K562 (cell line): ENCODE measurements around the gene NODAL. TPM values are rescaled to one million over a fixed set of nuclear protein-coding genes. Genes with fewer than 3 reads are reported as not detected.

Source experiments
- CHD7 ChIP-seq: fragments of 200-600 bp; sonication (generic); IDR thresholded peaks from one replicate; pipeline ENCODE4 v1.6.1; 2012; ENCODE audit warnings: mild to moderate bottlenecking, low read depth, low read length, inconsistent platforms
- DEAF1 ChIP-seq: fragments of 450-650 bp; formaldehyde crosslinking; IDR thresholded peaks from 2 replicates; pipeline ENCODE4 v1.4.0; 2020; ENCODE audit warnings: mild to moderate bottlenecking, moderate library complexity
- DLX4 ChIP-seq: fragments of 250-450 bp; sonication (Bioruptor Pico); IDR thresholded peaks from 2 replicates; pipeline ENCODE4 v1.6.1; 2021; ENCODE audit warnings: mild to moderate bottlenecking
- FOXM1 ChIP-seq, 2 experiments: fragments of 450-650 bp in 1 of 2; sonication (generic) in 1 of 2; formaldehyde crosslinking in 1 of 2; IDR thresholded peaks; 2 replicates each; pipeline versions ENCODE4 v1.6.1 to v1.9.0; 2017 to 2022; ENCODE audit warnings: low read depth in 2 of 2, mild to moderate bottlenecking in 2 of 2, missing genetic modification reagents in 1 of 2, moderate library complexity in 1 of 2
- HLTF ChIP-seq: fragments of 450-650 bp; IDR thresholded peaks from 2 replicates; pipeline ENCODE4 v1.6.1; 2016
- KDM2B ChIP-seq: fragments of 250-450 bp; sonication (Bioruptor Pico); IDR thresholded peaks from 2 replicates; pipeline ENCODE4 v1.8.0; 2021; ENCODE audit warnings: mild to moderate bottlenecking, moderate library complexity
- RBM15 ChIP-seq: fragments of 200-400 bp; formaldehyde crosslinking; IDR thresholded peaks from 2 replicates; pipeline ENCODE4 v1.6.1; 2018; ENCODE audit warnings: mild to moderate bottlenecking, low read length, moderate library complexity; ENCODE audit not compliant: insufficient read depth
- SOX6 ChIP-seq: fragments of 450-650 bp; IDR thresholded peaks from 2 replicates; pipeline ENCODE4 v1.6.1; 2014; ENCODE audit warnings: mild to moderate bottlenecking
- XRCC3 ChIP-seq: fragments of 450-650 bp; IDR thresholded peaks from 2 replicates; pipeline ENCODE4 v1.6.1; 2017; ENCODE audit warnings: mild to moderate bottlenecking, moderate library complexity
- ZFX ChIP-seq: sonication (generic); formaldehyde crosslinking; IDR thresholded peaks from 2 replicates; pipeline ENCODE4 v1.8.0; 2022; ENCODE audit warnings: mild to moderate bottlenecking, missing genetic modification reagents, moderate library complexity
- ZNF253 ChIP-seq: fragments of 250-450 bp; sonication (Bioruptor Pico); conservative IDR thresholded peaks from 2 replicates; pipeline ENCODE4 v1.6.1; 2021; ENCODE audit warnings: mild to moderate bottlenecking
- ZNF311 ChIP-seq: fragments of 250-450 bp; sonication (Bioruptor Pico); IDR thresholded peaks from 2 replicates; pipeline ENCODE4 v1.4.0; 2020; ENCODE audit warnings: mild to moderate bottlenecking, moderate library complexity
- ZNF347 ChIP-seq: fragments of 450-650 bp; formaldehyde crosslinking; IDR thresholded peaks from 2 replicates; pipeline ENCODE4 v1.4.0; 2020; ENCODE audit warnings: low read depth, mild to moderate bottlenecking, moderate library complexity
- polyA plus RNA-seq, 8 experiments: library from polyadenylated mRNA; depleted of rRNA in 4 of 8; stranded (reverse) in 5 of 8; unstranded in 3 of 8; fragments of >200 nt; fragmentation: Nextera tagmentation in 2 of 8; fragmentation: Illumina TruSeq in 1 of 8; extraction: Ambion mirVana in 2 of 8; extraction: Trizol in 1 of 8; gene quantifications; 2 replicates each; pipeline versions ENCODE4 v1.2.1 to v1.2.3, GENCODE V29; 2011 to 2014; ENCODE audit warnings: inconsistent platforms in 1 of 8, missing spikeins in 1 of 8
- total RNA-seq, 7 experiments: library from RNA; depleted of rRNA in 6 of 7; stranded (reverse); fragments of >200 nt in 6 of 7; fragmentation: Illumina TruSeq in 2 of 7; extraction: Trizol in 2 of 7; gene quantifications; 2 replicates each; pipeline versions ENCODE4 v1.2.1 to v1.2.3, GENCODE V29; 2011 to 2021; ENCODE audit warnings: low replicate concordance in 1 of 7
- TF ChIP-seq, protein P1 (sequence below): sonication (generic); formaldehyde crosslinking; IDR thresholded peaks from 2 replicates; pipeline ENCODE4 v1.8.1; 2023; ENCODE audit warnings: mild to moderate bottlenecking, missing genetic modification reagents

The NODAL gene
- total and polyA plus RNA-seq, 9 of the 15 experiments (the other 6 are each of a cell fraction or from before 2014, with no cell fraction given): not detected

DNA sequence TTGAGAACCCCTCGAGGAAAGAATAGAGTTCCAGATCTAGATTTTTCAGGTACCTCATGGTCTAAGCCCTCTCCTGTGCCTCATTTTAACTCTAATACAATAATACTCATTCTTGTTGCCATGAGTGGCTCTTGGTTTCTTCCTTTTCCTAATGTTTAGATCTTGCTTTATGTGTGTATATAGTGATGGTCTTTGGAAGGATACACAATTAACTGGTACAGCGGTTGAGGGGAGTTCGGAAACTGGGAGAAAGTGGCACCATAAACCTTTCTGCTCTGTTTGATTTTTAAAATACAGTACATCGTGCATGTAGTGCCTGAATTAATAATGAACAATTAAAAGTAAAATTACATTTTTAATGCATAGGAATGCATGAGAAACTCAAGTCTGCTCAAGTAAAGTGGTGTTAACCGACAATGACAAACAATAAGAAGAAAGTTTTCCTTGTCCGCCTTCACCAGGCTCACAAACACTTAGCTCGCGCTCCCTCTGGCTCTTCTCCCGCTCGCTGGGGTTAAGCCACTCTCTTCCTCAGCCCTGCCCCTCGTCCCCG, 37.9 kb downstream of the NODAL start (continued):
- no peak for TF ChIP-seq RBM15
- TF ChIP-seq ZFX (CRISPR knock-in tag): no peak
- TF ChIP-seq HLTF: 0 out of 2 replicates have a peak, but pooled peaks have one; percentile 37
- TF ChIP-seq ZNF253 (CRISPR knock-in tag): no peak
- TF ChIP-seq DEAF1 (CRISPR knock-in tag): no peak
- 0 out of 2 replicates have a peak, but pooled peaks have one; percentile 25 for TF ChIP-seq SOX6
- no peak for TF ChIP-seq KDM2B (CRISPR knock-in tag)
- TF ChIP-seq FOXM1 (IDR thresholded peaks at IDR 0.05; ENCODE audit: low read depth): no peak
- no peak for TF ChIP-seq FOXM1 (CRISPR knock-in tag; IDR thresholded peaks at IDR 0.05; ENCODE audit: low read depth)
- no peak for TF ChIP-seq ZNF347
- TF ChIP-seq, protein P1, sequence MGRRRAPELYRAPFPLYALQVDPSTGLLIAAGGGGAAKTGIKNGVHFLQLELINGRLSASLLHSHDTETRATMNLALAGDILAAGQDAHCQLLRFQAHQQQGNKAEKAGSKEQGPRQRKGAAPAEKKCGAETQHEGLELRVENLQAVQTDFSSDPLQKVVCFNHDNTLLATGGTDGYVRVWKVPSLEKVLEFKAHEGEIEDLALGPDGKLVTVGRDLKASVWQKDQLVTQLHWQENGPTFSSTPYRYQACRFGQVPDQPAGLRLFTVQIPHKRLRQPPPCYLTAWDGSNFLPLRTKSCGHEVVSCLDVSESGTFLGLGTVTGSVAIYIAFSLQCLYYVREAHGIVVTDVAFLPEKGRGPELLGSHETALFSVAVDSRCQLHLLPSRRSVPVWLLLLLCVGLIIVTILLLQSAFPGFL (CRISPR knock-in tag): no peak
- no peak for TF ChIP-seq ZNF311
- TF ChIP-seq CHD7: no peak
- TF ChIP-seq DLX4 (CRISPR knock-in tag): no peak
- no peak for TF ChIP-seq XRCC3
